Activated T-helper 17 cell treated with anti-CD3 and anti-CD28 coated beads, Interleukin-2, amount 50 U/mL, for 72 hours (primary cell): ENCODE data around the gene SPP2. TPM values are rescaled to one million over a fixed set of nuclear protein-coding genes. Genes with fewer than 3 reads are reported as not detected.
A peak's percentile ranks its signal among the peaks of the same experiment; 100 is the strongest.

Source experiments
- ATAC-seq: fragments of 150-1000 bp; cut with Tn5 transposase; replicated peaks from 2 replicates; pipeline ENCODE4 v1.10.0; 2021; ENCODE audit warnings: mild to moderate bottlenecking, moderate library complexity
- H3K27ac Mint-ChIP-seq: one replicate; pipeline ENCODE4 v1.8.0; 2022; ENCODE audit warnings: mixed read lengths
- H3K27me3 Mint-ChIP-seq: one replicate; pipeline ENCODE4 v1.8.0; 2022; ENCODE audit warnings: mixed read lengths
- H3K36me3 Mint-ChIP-seq: one replicate; pipeline ENCODE4 v1.8.0; 2022; ENCODE audit warnings: low read depth, mild to moderate bottlenecking, mixed read lengths
- H3K4me1 Mint-ChIP-seq: one replicate; pipeline ENCODE4 v1.8.0; 2022; ENCODE audit warnings: mixed read lengths
- H3K4me3 Mint-ChIP-seq: one replicate; pipeline ENCODE4 v1.8.0; 2022; ENCODE audit warnings: mild to moderate bottlenecking, mixed read lengths
- H3K9me3 Mint-ChIP-seq: one replicate; pipeline ENCODE4 v1.8.0; 2022; ENCODE audit warnings: mixed read lengths
- total RNA-seq, 2 donors: library from RNA; stranded (reverse); gene quantifications; one replicate each; pipeline ENCODE4 v1.2.3, GENCODE V29; 2022

Gene SPP2
- not detected for total RNA-seq

GRCh38 chr2:234050455-234051135 lies at the start of gene SPP2:
TSS of gene SPP2 (plus strand) at chr2:234050702. CDS start at chr2:234050787, 85 bp downstream.
- ATAC-seq = no peak
- Mint-ChIP-seq H3K4me1 (peaks cover 3% of the 10 kb centered on the region), H3K4me3 (no peak within 1 kb of the TSS), H3K27ac (no peak within 1 kb of the TSS), H3K36me3 (no peaks in the 10 kb centered on the region), H3K27me3 (peaks cover 4% of the 10 kb centered on the region), H3K9me3 (peaks cover 5% of the 10 kb centered on the region)

DNA sequence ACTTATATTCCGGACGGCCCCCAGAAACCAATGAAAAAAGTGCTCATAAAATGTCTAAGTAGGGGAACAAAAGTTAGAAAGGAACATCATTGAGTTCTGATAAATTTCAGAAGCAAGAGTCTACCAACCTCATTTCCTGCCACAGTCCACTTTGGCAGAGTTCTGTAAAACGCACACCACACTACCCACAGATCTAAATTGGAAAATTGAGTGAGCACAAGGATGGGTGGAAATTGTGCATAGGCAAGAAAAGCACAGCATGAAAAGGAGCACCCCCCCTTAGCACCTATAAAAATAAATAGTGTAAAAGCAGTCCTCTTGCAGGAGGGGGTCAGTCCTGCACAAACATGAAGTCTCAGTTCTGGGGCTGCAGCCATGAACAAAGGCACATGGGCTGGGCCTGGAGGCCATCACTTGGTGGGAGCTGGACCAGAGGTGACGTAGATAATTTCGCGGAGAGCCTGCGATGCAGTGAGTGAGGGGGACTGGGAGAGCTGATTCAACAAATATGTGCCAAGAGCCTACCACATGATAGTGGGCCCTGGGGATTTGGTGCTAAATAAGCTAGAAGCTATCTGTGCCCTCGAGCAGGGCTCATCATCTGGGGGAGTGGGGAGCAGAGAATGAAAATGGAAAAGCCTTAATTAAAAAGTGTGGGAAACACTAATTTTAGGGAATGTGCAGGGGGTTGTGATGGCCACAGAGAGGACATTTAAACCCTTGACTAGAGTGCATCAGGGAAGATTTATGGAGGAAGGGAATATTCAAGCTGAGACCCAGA lies 48.9 kb upstream of the SPP2 start:
- peaks cover under 1% of the 10 kb centered on the region for H3K9me3 Mint-ChIP-seq
- H3K27ac Mint-ChIP-seq = peak overlapping the region; percentile 56
- H3K4me1 Mint-ChIP-seq = peaks cover 21% of the 10 kb centered on the region
- no peaks in the 10 kb centered on the region for H3K27me3 Mint-ChIP-seq
- H3K4me3 Mint-ChIP-seq = peak overlapping the region; percentile 35
- peak; percentile 62 for ATAC-seq
- no peaks in the 10 kb centered on the region for H3K36me3 Mint-ChIP-seq

DNA sequence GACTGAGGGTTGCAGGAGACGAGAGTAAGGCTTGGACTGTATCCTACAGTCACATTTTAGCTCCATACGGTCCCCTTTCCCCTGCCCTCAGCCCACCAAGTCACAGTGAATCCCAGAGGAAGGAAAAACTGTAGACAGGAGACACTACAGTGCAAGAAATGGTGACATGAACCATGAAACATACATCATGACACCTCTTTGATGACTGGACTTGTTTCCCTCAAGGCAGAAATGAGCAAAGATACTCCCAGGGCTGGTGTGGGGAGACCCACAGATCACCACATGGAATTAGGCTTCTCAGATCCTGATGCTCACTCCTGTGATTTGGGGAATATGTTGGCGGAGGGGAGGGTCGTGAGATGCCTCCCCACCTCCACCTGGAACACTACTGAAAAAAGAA lies 48.2 kb upstream of the SPP2 start:
- Mint-ChIP-seq H3K36me3 (no peaks in the 10 kb centered on the region), H3K27me3 (no peaks in the 10 kb centered on the region), H3K9me3 (no peaks in the 10 kb centered on the region), H3K4me3 (no peak overlapping the region), H3K4me1 (peaks cover 19% of the 10 kb centered on the region), H3K27ac (peak overlapping the region; percentile 29)
- ATAC-seq = peak; percentile 51

DNA sequence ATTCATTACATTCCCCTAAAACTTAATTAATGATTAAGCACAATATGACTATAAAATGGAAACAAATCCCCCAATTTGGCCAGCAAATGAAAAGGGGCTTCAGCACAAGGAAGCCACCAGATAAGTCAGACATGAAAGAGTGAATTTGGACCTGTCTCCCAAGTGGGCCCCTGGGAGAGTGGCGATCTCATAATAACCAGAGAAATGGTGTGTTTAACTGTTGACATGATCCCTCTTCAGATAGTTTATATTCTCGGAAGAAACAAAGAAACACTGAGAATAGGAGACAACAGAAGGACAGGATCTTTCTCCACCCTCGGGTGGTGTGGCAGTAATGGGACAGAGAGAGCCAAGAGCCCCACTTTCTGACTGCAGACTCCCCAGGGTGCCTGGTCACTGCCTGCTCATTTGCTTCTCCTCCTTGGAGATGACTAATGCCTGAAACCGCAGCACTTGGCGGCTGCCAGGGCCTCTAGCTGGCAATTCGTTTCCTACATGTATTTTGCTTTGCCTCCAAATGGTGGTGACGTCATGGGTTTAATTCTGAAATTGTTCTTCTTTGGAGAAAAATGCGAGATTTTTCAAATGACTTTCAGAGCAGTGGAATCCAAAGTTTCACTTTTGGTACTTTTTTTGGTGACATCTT lies 46.4 kb upstream of the SPP2 start:
- ATAC-seq = peak; percentile 88
- peaks cover 15% of the 10 kb centered on the region for H3K4me1 Mint-ChIP-seq
- no peak overlapping the region for H3K27ac Mint-ChIP-seq
- H3K36me3 Mint-ChIP-seq = no peaks in the 10 kb centered on the region
- no peak overlapping the region for H3K4me3 Mint-ChIP-seq
- no peaks in the 10 kb centered on the region for H3K9me3 Mint-ChIP-seq
- no peaks in the 10 kb centered on the region for H3K27me3 Mint-ChIP-seq

DNA sequence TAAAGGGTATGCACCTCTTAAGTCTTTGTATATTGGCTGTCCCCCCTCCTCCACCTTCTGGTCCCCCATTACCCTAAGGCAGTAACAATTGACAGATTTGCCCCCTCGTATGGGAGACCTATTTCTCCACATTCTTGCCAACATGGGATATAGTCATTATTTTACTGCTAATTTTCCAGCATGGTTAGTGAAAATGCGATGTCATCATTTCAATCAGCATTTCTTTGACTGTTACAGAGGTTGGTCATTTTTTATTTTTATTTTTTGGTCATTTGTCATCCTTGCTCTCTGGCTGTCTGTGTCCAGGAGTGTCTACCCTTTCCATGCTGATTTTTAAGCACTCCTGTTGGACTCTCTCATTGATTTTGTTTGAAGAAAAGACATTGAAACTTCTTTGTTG lies 45.4 kb upstream of the SPP2 start:
- no peak overlapping the region for H3K27ac Mint-ChIP-seq
- no peaks in the 10 kb centered on the region for H3K27me3 Mint-ChIP-seq
- no peaks in the 10 kb centered on the region for H3K36me3 Mint-ChIP-seq
- no peak overlapping the region for H3K4me3 Mint-ChIP-seq
- H3K9me3 Mint-ChIP-seq = no peaks in the 10 kb centered on the region
- ATAC-seq = no peak
- H3K4me1 Mint-ChIP-seq = peaks cover 15% of the 10 kb centered on the region

GRCh38 chr2:234006501-234006900 lies 44.0 kb upstream of the SPP2 start:
- H3K27me3 Mint-ChIP-seq = no peaks in the 10 kb centered on the region
- H3K4me1 Mint-ChIP-seq = peaks cover 9% of the 10 kb centered on the region
- no peak for ATAC-seq
- no peaks in the 10 kb centered on the region for H3K36me3 Mint-ChIP-seq
- H3K9me3 Mint-ChIP-seq = no peaks in the 10 kb centered on the region
- no peak overlapping the region for H3K27ac Mint-ChIP-seq
- H3K4me3 Mint-ChIP-seq = no peak overlapping the region

DNA sequence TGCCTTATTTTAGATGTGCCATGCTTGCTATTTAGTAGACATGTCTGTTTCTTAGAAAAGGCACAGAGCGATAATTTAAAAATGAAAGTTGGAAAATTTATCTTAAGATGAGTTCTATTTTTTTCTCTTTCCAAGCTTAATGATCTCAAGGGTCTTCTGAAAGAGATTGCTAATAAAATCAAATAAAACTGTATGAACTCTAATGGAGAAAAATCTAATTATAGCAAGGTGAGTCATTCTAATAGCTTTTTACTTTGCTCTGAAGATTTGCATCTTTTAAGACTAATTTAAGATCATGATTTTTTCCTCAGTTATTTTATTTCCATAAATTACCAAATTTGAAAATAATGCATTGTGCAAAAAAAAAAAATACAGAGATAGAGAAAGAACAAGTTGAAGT lies 36.1 kb upstream of the SPP2 start:
- Mint-ChIP-seq H3K4me1 (no peaks in the 10 kb centered on the region), H3K9me3 (no peaks in the 10 kb centered on the region), H3K27ac (no peak overlapping the region), H3K36me3 (no peaks in the 10 kb centered on the region), H3K4me3 (no peak overlapping the region), H3K27me3 (no peaks in the 10 kb centered on the region)
- no peak for ATAC-seq

DNA sequence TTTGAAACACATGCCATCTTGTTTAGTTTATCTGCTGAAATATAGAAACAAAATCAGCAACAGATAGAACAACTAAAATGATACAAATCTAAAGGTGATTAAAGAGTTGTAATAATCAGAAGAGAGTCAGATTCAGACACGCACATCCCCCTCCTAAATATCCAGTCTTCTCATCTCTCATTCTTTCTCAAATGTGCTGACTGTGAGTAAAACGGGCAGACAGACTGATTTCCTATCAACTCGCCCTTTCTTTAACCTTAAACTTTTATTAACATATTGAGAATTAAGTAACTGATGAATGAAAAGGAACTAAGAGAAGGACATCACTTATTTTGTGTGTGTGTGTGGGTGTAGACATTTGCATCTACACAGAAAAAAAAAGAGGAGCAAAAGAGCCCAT lies 34.6 kb upstream of the SPP2 start:
- Mint-ChIP-seq H3K4me3 (no peak overlapping the region), H3K27ac (no peak overlapping the region), H3K4me1 (no peaks in the 10 kb centered on the region), H3K9me3 (no peaks in the 10 kb centered on the region), H3K36me3 (no peaks in the 10 kb centered on the region), H3K27me3 (no peaks in the 10 kb centered on the region)
- no peak for ATAC-seq

DNA sequence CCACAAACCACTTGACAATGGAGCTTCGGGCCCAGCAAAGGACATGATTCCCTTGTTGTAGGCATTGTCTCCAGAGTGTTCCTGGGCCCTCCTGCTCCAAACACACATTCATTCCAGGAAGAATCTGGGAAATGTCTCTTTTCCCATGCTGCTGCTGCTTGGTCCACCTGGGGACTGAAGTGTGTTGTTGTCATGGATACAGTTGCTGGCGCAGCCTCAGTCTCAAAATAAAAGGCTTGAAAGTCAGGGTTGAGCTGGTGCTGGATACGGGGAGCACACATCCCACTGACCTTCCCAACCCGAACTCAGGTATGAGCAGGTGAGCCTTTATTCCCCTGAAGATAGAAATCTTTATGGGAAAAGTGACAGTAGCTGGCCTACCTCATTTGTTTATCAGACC lies 30.6 kb upstream of the SPP2 start:
- H3K4me1 Mint-ChIP-seq = peaks cover 3% of the 10 kb centered on the region
- H3K27me3 Mint-ChIP-seq = no peaks in the 10 kb centered on the region
- H3K4me3 Mint-ChIP-seq = no peak overlapping the region
- no peak for ATAC-seq
- no peaks in the 10 kb centered on the region for H3K9me3 Mint-ChIP-seq
- no peaks in the 10 kb centered on the region for H3K36me3 Mint-ChIP-seq
- no peak overlapping the region for H3K27ac Mint-ChIP-seq

DNA sequence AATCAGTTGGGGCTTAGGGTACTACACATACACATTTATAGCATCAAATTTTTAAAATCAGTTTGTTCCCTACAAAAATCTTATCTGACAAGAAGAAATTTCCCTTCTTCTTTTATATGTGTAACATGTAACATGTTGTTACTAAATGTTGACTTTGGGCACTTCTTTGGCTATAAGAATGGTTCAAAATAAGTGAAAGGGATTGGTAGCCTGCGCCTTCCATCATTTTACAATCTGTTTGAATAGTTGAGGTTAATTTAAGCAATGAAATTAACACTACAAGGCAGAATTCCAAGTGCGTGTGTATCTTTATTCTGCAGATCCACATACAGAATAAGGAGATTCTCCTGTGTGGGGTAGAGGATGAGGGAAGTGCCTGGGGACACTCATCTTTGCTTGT lies 30.2 kb upstream of the SPP2 start:
- ATAC-seq = no peak
- Mint-ChIP-seq H3K36me3 (no peaks in the 10 kb centered on the region), H3K9me3 (no peaks in the 10 kb centered on the region), H3K4me3 (no peak overlapping the region), H3K4me1 (peaks cover 3% of the 10 kb centered on the region), H3K27me3 (no peaks in the 10 kb centered on the region), H3K27ac (no peak overlapping the region)

GRCh38 chr2:234022424-234022823 lies 28.1 kb upstream of the SPP2 start:
- Mint-ChIP-seq H3K9me3 (no peaks in the 10 kb centered on the region), H3K27ac (no peak overlapping the region), H3K4me3 (no peak overlapping the region), H3K36me3 (no peaks in the 10 kb centered on the region), H3K4me1 (peaks cover 11% of the 10 kb centered on the region), H3K27me3 (no peaks in the 10 kb centered on the region)
- no peak for ATAC-seq

DNA sequence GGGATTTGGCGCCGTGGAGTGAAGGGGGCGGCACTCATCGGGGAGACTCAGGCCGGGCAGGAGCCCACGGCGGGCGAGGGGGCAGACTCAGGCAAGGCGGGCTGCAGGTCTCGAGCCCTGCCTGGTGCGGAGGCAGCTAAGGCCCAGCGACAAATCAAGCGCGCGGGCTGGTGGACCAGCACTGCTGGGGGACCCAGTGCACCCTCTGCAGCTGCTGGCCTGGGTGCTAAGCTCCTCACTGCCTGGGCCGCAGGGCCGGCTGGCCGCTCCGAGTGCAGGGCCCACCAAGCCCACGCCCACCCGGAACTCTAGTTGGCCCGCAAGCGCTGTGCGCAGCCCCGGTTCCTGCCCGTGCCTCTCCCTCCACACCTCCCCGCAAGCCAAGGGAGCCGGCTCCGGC lies 26.2 kb upstream of the SPP2 start:
- no peaks in the 10 kb centered on the region for H3K9me3 Mint-ChIP-seq
- no peak overlapping the region for H3K27ac Mint-ChIP-seq
- H3K4me1 Mint-ChIP-seq = peaks cover 22% of the 10 kb centered on the region
- no peak for ATAC-seq
- H3K4me3 Mint-ChIP-seq = peak overlapping the region; percentile 13
- no peaks in the 10 kb centered on the region for H3K36me3 Mint-ChIP-seq
- H3K27me3 Mint-ChIP-seq = no peaks in the 10 kb centered on the region

DNA sequence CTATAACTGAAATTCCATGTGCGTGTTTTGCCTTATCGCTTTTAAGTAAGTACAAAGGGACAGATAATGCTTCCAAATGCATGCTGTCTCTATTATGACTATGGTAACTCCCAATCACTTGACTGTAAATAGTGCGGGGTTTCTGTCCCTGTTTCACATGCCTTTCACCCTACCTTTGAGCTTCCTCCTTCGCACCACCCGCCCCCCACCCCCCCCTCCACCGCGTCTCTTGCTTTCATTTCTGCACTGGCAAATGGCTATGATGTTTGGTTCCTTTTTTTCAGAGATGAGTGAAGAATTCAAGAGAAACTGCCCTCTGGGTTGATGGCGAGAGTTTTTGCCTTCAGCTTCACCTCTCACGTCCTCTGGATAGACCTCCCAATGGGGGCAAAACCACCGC lies 25.0 kb upstream of the SPP2 start:
- Mint-ChIP-seq H3K36me3 (no peaks in the 10 kb centered on the region), H3K27ac (no peak overlapping the region), H3K4me3 (peak overlapping the region; percentile 71), H3K4me1 (peaks cover 22% of the 10 kb centered on the region), H3K9me3 (no peaks in the 10 kb centered on the region), H3K27me3 (no peaks in the 10 kb centered on the region)
- ATAC-seq = peak; percentile 70

DNA sequence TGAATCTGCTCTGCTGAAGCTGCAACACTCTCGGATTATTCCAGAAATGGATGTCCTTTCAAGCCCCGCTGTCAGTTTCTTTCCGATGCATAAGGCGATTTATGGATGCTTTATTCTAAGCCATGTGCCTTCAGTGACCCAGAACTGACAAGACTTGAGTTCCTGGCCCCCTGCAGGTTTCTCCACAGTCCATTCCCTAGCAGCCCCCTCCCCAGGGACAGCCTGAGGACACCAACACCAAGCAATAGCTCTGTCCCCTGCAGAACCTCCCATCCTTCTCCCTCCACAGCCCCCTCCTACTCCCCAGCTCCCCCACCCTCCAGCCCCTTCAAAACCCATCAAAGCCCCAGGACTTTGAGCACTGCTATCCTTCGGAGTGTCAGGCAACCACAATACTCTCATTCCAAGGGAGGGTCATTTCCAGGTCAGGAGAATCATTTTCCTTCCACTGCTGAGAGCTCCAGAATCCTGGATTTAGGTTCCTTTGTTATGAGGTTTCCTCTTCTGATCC lies 24.6 kb upstream of the SPP2 start:
- Mint-ChIP-seq H3K27me3 (no peaks in the 10 kb centered on the region), H3K27ac (no peak overlapping the region)
- no peak for ATAC-seq

More for the DNA sequence above, 24.6 kb upstream of the SPP2 start:
- Mint-ChIP-seq H3K9me3 (no peaks in the 10 kb centered on the region), H3K4me3 (peak overlapping the region; percentile 71), H3K4me1 (peaks cover 27% of the 10 kb centered on the region), H3K36me3 (no peaks in the 10 kb centered on the region)
